ENCODE results near the gene TACR2.

The TACR2 gene

DNA sequence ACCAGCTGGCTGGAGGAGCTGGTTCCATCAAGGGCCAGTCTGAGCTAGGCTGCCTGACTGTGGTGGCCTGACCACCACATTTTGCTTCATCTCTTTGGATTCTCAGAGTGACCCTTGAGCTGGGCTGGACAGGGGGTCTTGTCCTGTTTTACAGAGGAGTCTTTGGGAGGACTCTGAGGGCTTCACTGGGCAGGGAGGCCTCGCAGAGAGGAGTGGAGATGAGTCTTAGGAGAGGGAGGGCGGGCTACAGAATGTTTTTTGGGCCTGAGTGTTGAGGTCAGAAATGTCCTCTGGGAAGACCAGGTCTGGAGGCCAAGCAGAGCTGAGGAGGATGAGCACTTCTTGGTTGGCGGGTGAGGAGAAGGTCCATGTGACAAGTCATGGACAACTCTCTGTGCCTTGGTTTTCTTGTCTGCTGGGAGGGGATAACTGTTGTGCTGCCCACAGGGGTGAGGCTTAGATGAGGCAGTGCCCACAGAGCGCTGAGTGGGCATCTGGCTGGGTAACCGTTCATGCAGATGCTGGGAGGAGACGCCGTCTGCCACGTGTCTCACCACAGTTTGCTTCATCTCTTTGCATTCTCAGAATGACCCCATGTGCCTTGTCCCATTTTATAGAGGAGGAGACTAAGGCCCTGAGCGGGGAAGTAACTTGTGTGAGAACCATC, 44.0 kb upstream of the TACR2 start:
- H3K4me3 ChIP-seq (ENCODE audit: low read depth, low read length), result no peak overlapping the region
- no peak for TF ChIP-seq CTCF (IDR thresholded peaks at IDR 0.05; ENCODE audit: low read depth, low read length)

GRCh38 chr10:69459893-69460575, 43.3 kb upstream of the TACR2 start:
- no peak for TF ChIP-seq CTCF (IDR thresholded peaks at IDR 0.05; ENCODE audit: low read depth, low read length)
- no peak overlapping the region for H3K4me3 ChIP-seq (ENCODE audit: low read depth, low read length)

DNA sequence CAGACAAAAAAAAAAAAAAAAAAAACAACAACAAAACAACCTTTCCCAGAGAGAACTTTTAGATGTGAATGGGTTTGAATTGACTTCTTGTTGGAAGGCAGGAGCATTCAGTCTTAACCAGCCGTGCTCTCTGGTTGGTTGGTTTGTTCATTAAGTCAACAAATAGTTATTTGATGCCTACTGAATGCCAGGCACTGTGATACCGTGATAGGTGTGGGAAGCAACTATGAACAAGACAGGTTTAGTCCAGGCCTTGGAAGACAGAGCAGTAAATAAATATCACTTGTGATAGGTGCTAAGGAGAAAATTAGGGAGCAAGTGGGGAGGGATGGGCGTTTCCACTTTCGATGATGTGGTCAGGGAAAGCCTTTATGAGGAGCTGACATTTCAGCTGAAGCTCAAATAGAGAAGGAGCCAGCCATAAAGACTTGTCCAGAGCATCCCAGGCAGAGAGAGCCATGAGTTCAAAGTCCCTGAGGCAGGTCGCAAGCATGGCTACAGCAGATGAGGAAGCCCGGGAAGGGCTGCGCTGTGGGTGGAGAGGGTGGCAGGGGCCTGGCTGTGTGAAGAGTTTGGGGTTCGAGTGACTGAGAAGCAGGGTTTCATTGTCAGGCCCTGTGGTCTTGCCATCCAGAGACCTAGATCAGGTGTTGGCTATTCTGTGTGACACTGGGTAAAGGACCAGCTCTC, 42.5 kb upstream of the TACR2 start:
- no peak for TF ChIP-seq CTCF (IDR thresholded peaks at IDR 0.05; ENCODE audit: low read depth, low read length)
- no peak overlapping the region for H3K4me3 ChIP-seq (ENCODE audit: low read depth, low read length)

DNA sequence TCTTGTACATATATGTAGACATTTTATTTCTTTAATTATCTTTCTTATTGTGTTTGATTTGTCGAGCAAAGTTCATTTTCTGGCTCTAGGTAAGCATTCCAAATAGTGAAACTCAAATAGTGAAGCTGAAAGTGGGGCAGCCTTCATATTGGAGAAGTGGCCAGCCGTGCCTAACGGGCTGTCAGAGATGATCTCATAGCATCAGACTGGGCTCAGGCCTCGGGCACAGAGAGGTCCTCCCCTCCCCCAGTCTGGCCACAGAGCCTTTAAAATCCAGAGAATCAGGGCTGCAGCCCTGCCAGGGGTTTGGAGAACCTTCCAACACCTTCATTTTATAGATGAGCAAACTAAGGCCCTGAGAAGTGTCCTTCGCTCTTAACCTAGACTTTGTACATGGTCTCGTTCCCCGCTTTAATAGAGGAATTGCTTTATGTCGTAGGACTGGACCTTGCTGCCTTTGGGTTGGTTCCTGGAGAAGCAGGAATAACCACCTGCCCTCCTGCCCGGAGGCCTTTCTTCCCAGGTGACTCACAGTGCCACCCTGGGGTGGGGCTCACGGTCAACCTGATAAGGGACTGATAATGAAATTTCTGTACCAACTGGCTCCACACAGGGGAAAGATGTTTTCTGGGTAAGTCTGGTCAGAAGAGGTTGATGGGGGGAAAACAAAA, 41.8 kb upstream of the TACR2 start:
- no peak overlapping the region for H3K4me3 ChIP-seq (ENCODE audit: low read depth, low read length)
- no peak for TF ChIP-seq CTCF (IDR thresholded peaks at IDR 0.05; ENCODE audit: low read depth, low read length)

DNA sequence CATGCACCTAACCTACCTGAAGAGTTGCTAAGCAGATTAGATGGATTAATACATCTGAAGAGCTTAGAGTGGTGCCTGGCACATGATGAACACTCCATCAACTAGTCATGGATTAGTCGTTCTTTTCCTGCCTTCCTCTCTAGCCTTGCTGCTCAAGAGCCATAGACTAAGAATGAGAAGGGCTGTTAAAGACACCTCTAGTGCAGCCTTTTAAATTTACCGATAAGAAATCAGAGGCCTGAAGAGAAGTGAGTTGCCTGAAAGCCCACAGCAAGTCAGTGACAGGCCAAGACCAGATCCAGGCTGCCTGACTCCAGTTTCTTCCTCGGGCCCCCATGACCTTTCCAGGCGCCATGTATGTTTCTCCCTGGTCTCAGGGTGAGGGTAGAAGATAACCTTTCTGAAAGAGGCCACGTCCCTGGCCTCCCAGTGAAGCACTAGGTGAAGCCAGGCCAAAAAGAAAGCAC, 41.1 kb upstream of the TACR2 start:
- H3K4me3 ChIP-seq (ENCODE audit: low read depth, low read length), result no peak overlapping the region
- TF ChIP-seq CTCF (IDR thresholded peaks at IDR 0.05; ENCODE audit: low read depth, low read length), result no peak

GRCh38 chr10:69456880-69457693, 40.4 kb upstream of the TACR2 start:
- no peak for TF ChIP-seq CTCF (IDR thresholded peaks at IDR 0.05; ENCODE audit: low read depth, low read length)
- H3K4me3 ChIP-seq (ENCODE audit: low read depth, low read length), result no peak overlapping the region
